ENCODE measurements around the gene TRIM67. TPM values are rescaled to one million over a fixed set of nuclear protein-coding genes. Genes with fewer than 3 reads are reported as not detected.
"Not testable (repeated sequence)": the region's sequence is repeated elsewhere in the genome, so short reads cannot be mapped to it uniquely, and the experiment has no call there.

TRIM67 gene
- polyA plus RNA-seq, 4 donors: 0.06 to 0.22 (median 0.10) TPM

DNA sequence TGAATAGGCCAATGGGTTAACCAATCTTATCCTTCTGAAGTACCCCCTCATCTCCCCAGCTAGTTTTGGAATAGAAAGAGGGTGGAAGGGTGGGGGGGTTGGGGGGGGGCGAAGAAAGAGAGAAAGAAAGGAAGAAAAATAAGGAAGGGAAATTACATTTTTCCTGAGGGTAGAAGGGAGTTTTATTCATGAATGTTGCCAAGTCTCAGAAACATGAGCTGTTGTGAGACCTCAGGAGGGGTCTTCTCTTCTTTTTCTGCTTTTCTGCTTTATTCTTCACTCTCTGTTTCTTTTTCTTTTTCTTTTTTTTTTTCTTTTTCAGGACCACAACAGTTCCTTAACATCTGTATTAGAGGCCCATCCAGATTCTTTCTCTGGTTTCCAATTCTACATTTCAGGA, 6.0 kb upstream of the TRIM67 start:
- no peak for DNase-seq (ENCODE audit: low read depth in 4 of 4, low spot score in 3 of 4)

DNA sequence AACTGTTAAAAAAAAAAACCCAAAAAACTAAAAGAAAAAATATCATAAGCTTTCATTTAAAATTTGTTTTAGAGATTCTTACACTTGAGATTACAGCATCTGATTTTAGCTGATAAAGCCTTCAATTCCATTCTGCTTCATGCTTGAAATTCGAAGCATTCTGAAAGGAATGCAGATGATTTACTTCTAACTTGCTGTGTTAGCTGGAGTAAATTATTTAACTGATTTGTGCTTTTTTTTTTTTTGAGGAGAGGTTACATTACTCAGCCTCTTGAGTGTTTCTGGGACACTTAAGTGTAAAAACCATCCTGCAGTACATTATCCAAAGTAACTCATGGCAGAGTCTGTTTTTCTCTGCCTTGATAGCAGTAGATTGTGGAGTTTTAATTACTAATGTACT, 4.5 kb upstream of the TRIM67 start:
- DNase-seq (ENCODE audit: low read depth in 4 of 4, low spot score in 3 of 4): no peak

- not testable (repeated sequence) for DNase-seq (ENCODE audit: low read depth in 4 of 4, low spot score in 3 of 4)
Observed at GRCh38 chr1:231158141-231158540, 3.7 kb upstream of the TRIM67 start.

- DNase-seq (ENCODE audit: low read depth in 4 of 4, low spot score in 3 of 4): no peak
Observed at GRCh38 chr1:231159202-231159962, 2.5 kb upstream of the TRIM67 start.

DNA sequence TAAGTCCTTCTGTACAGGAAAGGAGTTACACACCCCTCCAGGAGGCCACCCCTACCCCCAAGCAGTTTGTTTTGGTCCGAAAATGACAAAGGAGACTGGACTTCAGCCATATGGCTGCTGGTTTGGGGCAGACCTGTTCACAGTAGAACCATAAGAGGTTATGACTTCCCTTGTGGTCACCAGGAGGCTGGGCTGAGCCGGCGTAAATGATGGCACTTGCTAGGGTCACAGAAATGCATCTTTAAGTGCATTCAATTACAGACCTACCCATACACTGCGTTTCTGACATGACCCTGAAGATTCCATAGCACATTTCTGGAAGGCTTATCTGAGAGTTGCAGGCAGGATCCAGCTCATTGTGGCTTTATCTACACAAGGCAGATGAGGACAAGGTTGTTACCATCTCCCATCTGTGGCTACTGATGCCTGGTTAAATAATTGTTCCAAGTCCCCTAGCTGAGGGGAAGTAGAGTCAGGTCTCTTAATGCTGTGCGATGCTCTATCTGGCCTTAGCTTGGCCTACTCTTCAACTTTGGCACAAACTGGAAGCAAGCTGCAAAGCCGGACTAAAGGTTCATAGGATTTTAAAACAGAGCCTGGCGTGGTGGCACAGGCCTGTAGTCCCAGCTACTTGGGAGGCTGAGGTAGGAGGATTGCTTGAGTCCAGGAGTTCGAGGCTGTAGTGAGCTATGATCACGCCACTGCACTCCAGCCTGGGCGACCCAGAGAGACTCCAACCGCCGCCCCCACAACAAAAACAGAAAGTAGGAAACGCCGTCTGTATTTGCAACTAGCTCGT, 1.7 kb upstream of the TRIM67 start:
- DNase-seq (ENCODE audit: low read depth in 4 of 4, low spot score in 3 of 4): no peak

DNA sequence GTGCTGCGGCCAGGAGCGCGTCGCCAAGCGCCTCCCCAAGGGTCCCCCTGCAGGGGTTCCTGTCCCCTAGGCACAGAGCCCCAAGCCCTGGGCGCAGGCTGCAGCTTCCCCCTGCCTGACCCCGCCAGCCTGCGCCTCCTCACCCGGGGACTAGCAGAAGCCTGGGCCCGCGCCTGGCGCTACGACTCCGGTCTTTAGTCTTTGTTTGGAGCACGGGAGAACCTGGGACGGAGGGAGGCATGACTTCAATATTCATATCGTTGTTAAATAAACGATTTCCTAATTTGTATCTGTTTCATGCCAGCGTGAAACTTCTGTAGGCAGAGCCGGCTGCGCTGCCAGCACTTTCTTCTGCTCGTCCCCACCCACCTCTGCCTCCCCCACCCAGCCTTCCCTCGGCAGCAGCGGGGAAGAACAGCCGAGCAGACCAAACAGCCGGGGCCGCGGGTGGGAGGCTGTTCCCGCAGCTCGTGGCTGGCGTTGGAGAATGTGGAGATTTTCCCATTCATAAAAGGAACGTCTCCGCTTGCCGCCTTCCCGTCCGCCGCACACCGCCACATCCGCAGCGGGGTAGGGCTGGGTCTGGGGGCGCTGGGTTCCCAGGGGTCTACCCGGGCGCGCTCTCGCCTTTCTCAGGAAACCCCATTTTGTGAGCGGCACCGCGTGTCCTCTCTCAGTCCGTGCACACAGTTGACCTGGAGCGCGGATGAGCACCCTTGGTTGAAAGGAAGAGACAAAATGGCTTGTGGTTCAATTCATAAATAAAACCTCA, 777 bp upstream of the TRIM67 start:
- DNase-seq (ENCODE audit: low read depth in 4 of 4, low spot score in 3 of 4): no peak

- peak in 3 of 4 donors; percentile 33 to 45 (median 41) for DNase-seq (ENCODE audit: low read depth in 4 of 4, low spot score in 3 of 4)
Observed at GRCh38 chr1:231162297-231162969, 575 bp downstream of the TRIM67 start.

DNA sequence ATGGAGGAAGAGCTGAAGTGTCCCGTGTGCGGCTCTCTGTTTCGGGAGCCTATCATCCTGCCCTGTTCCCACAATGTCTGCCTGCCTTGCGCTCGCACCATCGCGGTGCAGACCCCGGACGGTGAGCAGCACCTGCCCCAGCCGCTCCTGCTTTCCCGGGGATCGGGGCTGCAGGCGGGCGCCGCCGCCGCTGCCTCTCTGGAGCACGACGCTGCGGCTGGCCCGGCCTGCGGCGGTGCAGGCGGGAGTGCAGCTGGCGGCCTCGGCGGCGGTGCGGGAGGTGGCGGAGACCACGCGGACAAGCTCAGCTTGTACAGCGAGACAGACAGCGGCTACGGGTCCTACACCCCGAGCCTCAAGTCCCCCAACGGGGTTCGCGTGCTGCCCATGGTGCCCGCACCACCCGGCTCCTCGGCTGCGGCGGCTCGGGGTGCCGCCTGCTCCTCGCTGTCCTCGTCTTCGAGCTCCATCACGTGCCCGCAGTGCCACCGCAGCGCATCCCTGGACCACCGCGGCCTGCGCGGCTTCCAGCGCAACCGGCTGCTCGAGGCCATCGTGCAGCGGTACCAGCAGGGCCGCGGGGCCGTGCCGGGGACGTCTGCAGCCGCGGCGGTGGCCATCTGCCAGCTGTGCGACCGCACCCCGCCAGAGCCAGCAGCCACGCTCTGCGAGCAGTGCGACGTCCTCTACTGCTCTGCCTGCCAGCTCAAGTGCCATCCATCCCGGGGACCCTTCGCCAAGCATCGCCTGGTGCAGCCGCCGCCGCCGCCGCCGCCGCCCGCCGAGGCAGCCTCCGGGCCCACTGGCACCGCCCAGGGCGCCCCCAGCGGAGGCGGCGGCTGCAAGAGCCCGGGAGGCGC, 1.3 kb downstream of the TRIM67 start:
- DNase-seq (ENCODE audit: low read depth in 4 of 4, low spot score in 3 of 4): no peak

DNA sequence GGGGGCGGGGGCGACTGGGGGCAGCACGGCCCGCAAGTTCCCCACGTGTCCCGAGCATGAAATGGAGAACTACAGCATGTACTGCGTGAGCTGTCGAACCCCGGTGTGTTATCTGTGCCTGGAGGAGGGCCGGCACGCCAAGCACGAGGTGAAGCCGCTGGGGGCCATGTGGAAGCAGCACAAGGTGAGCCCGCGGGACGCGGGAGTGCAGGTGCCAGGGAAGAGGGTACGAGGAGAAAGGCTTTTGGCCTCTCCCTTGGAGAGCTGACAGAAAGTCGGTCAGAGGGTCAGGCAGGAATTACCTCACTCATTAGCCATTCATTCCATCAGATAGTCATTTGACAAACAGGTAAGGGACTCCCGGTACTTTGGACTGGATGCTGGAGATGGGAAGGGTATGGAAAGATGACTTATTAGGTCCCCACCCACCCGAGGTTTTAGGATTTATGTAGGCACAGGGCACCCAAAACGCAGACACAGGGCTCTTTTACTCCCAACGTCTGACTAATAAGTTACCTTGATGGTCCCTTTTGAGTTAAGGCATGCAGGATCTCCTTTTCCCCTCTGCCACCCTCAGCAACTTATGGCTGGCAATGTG, 2.1 kb downstream of the TRIM67 start:
- no peak for DNase-seq (ENCODE audit: low read depth in 4 of 4, low spot score in 3 of 4)

- DNase-seq (ENCODE audit: low read depth in 4 of 4, low spot score in 3 of 4): no peak
Observed at GRCh38 chr1:231165371-231165770, 3.5 kb downstream of the TRIM67 start.

DNA sequence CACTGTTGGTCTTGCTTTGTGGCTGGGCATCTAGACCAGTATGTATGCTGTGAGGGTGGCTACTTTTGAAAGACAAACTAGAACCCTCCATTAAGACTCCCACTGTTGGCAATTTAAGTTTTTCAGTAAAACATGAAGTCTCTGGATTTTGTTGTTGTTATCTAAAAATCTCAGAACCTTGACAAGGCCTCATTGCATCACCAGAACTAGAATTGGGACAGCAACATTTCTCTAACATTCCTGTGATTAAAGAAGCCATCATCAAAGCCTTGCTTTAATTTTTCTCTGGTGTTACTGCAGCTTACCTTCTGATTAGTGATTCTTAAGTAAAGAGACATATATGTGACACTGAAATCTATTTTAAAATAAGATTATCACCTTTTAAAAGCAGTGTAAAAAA, 4.5 kb downstream of the TRIM67 start:
- DNase-seq (ENCODE audit: low read depth in 4 of 4, low spot score in 3 of 4): no peak

- no peak for DNase-seq (ENCODE audit: low read depth in 4 of 4, low spot score in 3 of 4)
Observed at GRCh38 chr1:231170875-231171274, 9.0 kb downstream of the TRIM67 start.

GRCh38 chr1:231171623-231172197, 9.9 kb downstream of the TRIM67 start:
- no peak for DNase-seq (ENCODE audit: low read depth in 4 of 4, low spot score in 3 of 4)

DNA sequence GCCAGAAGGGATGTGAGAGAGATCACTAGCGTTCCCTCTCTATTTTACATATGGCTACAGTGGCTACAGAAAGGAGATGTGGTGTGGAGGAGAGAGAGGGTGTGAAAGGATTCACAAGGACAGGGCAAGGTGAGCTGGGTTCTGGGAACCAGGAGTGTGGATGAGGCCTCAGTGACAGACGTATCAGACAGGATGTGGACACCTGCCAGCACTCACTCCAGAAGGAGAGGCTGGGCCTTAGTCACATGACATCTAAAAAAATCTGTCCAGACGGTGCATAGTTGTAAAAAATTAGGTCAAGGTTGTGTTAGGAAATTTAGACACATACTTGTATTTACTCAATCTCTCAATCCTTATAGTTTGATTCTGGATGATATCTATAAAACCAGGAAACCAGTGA, 10.6 kb downstream of the TRIM67 start:
- no peak for DNase-seq (ENCODE audit: low read depth in 4 of 4, low spot score in 3 of 4)

DNA sequence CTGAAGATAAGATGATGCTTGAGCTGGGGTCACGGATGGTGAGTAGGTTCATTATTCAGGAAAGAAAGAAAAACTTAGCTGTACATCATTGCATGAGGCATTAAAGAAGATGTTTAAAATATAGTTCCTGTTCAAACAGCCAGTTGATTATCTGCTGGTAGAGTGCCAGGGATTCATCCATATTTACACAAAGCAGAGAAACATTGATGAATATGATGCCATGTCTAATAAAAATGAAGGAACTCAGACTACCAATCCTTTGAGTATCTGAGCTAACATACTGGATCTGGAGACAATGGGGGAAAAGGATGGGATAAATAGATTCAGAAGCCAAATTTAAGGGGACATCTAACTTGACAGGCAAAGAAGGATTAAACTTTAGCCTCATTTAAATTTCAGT, 14.6 kb downstream of the TRIM67 start:
- DNase-seq (ENCODE audit: low read depth in 4 of 4, low spot score in 3 of 4): no peak

GRCh38 chr1:231177226-231177625, 15.4 kb downstream of the TRIM67 start:
- DNase-seq (ENCODE audit: low read depth in 4 of 4, low spot score in 3 of 4): no peak

DNA sequence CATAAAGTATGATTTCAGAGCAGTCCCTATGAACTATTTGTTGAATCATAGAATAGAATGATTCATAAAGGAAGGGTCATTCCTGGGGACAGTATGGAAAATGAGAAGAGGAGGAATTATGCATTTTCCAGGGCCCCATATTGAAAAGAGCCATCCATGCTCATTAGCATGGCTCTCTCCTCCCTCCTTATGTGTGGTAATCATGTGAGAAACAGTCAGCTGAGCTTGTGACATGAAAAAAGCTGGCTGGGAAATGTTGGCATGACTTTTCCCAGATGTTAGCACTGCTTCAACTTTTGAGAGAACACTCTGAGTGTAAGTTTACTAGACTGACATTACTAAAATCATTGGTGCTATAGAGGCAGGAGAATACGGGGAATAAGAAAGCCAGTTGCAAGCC, 16.1 kb downstream of the TRIM67 start:
- DNase-seq (ENCODE audit: low read depth in 4 of 4, low spot score in 3 of 4): no peak

DNA sequence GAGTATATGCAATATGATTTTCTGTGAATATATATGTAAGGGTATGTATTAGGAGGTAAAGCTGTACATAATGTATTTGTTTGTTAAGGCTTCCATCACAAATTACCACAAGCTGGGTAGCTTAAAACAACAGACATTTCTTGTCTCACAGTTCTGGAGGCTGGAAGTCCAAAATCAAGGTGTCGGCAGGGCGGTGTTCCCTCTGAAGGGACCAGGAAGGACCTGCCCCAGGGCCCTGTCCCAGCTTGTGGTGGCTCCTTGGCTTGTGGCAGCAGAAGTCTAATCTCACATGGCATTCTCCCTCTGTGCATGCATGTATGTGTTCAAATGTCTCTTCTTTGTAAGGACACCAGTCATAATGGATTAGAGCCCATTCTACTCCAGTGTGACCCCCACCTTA, 17.1 kb downstream of the TRIM67 start:
- DNase-seq (ENCODE audit: low read depth in 4 of 4, low spot score in 3 of 4): no peak

DNA sequence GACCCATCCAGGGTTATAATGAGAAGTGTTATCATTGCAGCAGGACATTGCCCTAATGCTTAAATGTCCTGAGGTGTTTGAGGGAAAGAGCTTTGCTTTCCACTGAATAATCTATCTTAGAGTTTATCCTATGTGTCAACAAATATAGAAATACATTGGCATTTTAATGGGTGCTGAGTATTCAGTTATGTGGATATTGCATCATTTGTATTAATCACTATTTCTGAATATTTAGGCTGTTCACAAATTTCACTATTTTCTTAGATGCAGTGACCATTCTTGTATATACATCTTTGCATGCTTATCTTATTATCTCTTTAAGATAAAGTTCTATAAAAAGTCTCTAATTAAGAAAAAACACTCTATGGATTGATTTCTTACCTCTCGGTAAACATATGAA, 18.2 kb downstream of the TRIM67 start:
- DNase-seq (ENCODE audit: low read depth in 4 of 4, low spot score in 3 of 4): no peak

All from right renal pelvis (tissue), 4 donors.